Measurements from ENCODE around the gene ZIC5. TPM values are rescaled to one million over a fixed set of nuclear protein-coding genes. Genes with fewer than 3 reads are reported as not detected.

Gene ZIC5
- total RNA-seq, 1 experiment from 2014 or later, result not detected

GRCh38 chr13:99977912-99978798 is 6.6 kb upstream of the ZIC5 start:
- Histone ChIP-seq H3K79me2 (ENCODE audit: low read length) (no peaks in the 10 kb centered on the region), H4K20me1 (ENCODE audit: low read length) (no peaks in the 10 kb centered on the region), H3K9me3 (ENCODE audit: low read length) (no peaks in the 10 kb centered on the region), H3K36me3 (ENCODE audit: low read depth, low read length) (no peaks in the 10 kb centered on the region), H3K9ac (ENCODE audit: low read length) (no peak overlapping the region), H3K4me2 (ENCODE audit: low read length) (no peak overlapping the region), H3K27ac (ENCODE audit: low read length) (no peak overlapping the region), H3K4me3 (ENCODE audit: low read length) (no peak overlapping the region), H3F3A (ENCODE audit: low read length, unreplicated experiment) (no peaks in the 10 kb centered on the region), H3K9me2 (replicated peaks; ENCODE audit: low read length) (no peaks in the 10 kb centered on the region), H3K27me3 (ENCODE audit: low read length) (peaks cover 58% of the 10 kb centered on the region), H2AFZ (ENCODE audit: low read length) (no peak overlapping the region), H3K4me1 (ENCODE audit: insufficient read depth, low read length) (peaks cover 8% of the 10 kb centered on the region; the same call in 1 of the 2 replicates)
- DNase-seq, result no peak
- intact Hi-C loops (cut with micrococcal nuclease), result no loop called here
- no TSS peak for BruUV-seq (replicated peaks)
- CTCF ChIA-PET, result no interaction called here
- ATAC-seq, result no peak
- POLR2A ChIA-PET (ENCODE audit: unreplicated experiment), result no interaction called here
- no peak for TF ChIP-seq EZH2phosphoT487 (IDR thresholded peaks at IDR 0.05; ENCODE audit: borderline replicate concordance, low read length)
- TF ChIP-seq, protein P1, sequence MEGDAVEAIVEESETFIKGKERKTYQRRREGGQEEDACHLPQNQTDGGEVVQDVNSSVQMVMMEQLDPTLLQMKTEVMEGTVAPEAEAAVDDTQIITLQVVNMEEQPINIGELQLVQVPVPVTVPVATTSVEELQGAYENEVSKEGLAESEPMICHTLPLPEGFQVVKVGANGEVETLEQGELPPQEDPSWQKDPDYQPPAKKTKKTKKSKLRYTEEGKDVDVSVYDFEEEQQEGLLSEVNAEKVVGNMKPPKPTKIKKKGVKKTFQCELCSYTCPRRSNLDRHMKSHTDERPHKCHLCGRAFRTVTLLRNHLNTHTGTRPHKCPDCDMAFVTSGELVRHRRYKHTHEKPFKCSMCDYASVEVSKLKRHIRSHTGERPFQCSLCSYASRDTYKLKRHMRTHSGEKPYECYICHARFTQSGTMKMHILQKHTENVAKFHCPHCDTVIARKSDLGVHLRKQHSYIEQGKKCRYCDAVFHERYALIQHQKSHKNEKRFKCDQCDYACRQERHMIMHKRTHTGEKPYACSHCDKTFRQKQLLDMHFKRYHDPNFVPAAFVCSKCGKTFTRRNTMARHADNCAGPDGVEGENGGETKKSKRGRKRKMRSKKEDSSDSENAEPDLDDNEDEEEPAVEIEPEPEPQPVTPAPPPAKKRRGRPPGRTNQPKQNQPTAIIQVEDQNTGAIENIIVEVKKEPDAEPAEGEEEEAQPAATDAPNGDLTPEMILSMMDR (conservative IDR thresholded peaks at IDR 0.05; ENCODE audit: low read depth, low read length), result no peak
- no peak for TF ChIP-seq EZH2 (IDR thresholded peaks at IDR 0.05; ENCODE audit: low read length, unreplicated experiment)

GRCh38 chr13:99977334-99977911 is 5.9 kb upstream of the ZIC5 start:
- no peak overlapping the region for H3K9ac ChIP-seq (ENCODE audit: low read length)
- intact Hi-C loops (cut with micrococcal nuclease), result no loop called here
- ChIA-PET POLR2A (ENCODE audit: unreplicated experiment) (interaction anchor here (0.6 kb wide), 1 partner anchor 535 kb away, joined by 5 read pairs; no protein-coding TSS in a partner anchor), CTCF (no interaction called here)
- no peak overlapping the region for H2AFZ ChIP-seq (ENCODE audit: low read length)
- DNase-seq, result no peak
- no peaks in the 10 kb centered on the region for H3K9me3 ChIP-seq (ENCODE audit: low read length)
- ATAC-seq, result no peak
- BruUV-seq (replicated peaks), result no TSS peak
- no peak overlapping the region for H3K4me2 ChIP-seq (ENCODE audit: low read length)
- peaks cover 58% of the 10 kb centered on the region for H3K27me3 ChIP-seq (ENCODE audit: low read length)
- H3K27ac ChIP-seq (ENCODE audit: low read length), result no peak overlapping the region
- H3K36me3 ChIP-seq (ENCODE audit: low read depth, low read length), result no peaks in the 10 kb centered on the region
- no peaks in the 10 kb centered on the region for H4K20me1 ChIP-seq (ENCODE audit: low read length)
- H3K4me1 ChIP-seq (ENCODE audit: insufficient read depth, low read length), result peaks cover 8% of the 10 kb centered on the region; the same call in 1 of the 2 replicates
- no peaks in the 10 kb centered on the region for H3F3A ChIP-seq (ENCODE audit: low read length, unreplicated experiment)
- no peak overlapping the region for H3K4me3 ChIP-seq (ENCODE audit: low read length)
- TF ChIP-seq EZH2phosphoT487 (IDR thresholded peaks at IDR 0.05; ENCODE audit: borderline replicate concordance, low read length) (no peak), EZH2 (IDR thresholded peaks at IDR 0.05; ENCODE audit: low read length, unreplicated experiment) (no peak)
- TF ChIP-seq, protein P1 (conservative IDR thresholded peaks at IDR 0.05; ENCODE audit: low read depth, low read length), result no peak
- H3K9me2 ChIP-seq (replicated peaks; ENCODE audit: low read length), result no peaks in the 10 kb centered on the region
- no peaks in the 10 kb centered on the region for H3K79me2 ChIP-seq (ENCODE audit: low read length)
